IPS-18a (cell line): ENCODE measurements around the gene ERGIC3.

ENCODE experiments used
- H3K27ac ChIP-seq: one replicate; pipeline ENCODE4 v1.5.1; 2013; ENCODE audit warnings: low read length
- H3K27me3 ChIP-seq: one replicate; pipeline ENCODE4 v1.6.1; 2013; ENCODE audit warnings: mild to moderate bottlenecking, low read length; ENCODE audit not compliant: control insufficient read depth, insufficient read depth
- H3K36me3 ChIP-seq: one replicate; pipeline ENCODE4 v1.6.1; 2013; ENCODE audit warnings: low read depth, low read length; ENCODE audit not compliant: control insufficient read depth
- H3K4me1 ChIP-seq: one replicate; pipeline ENCODE4 v1.6.1; 2013; ENCODE audit warnings: low read depth, low read length; ENCODE audit not compliant: control insufficient read depth
- H3K4me3 ChIP-seq: one replicate; pipeline ENCODE4 v1.5.1; 2013; ENCODE audit warnings: low read length
- H3K9ac ChIP-seq: one replicate; pipeline ENCODE4 v1.6.1; 2013; ENCODE audit warnings: mild to moderate bottlenecking, low read length, moderate library complexity
- H3K9me3 ChIP-seq: one replicate; pipeline ENCODE4 v1.6.1; 2013; ENCODE audit warnings: low read depth, low read length; ENCODE audit not compliant: control insufficient read depth

The ERGIC3 gene

DNA sequence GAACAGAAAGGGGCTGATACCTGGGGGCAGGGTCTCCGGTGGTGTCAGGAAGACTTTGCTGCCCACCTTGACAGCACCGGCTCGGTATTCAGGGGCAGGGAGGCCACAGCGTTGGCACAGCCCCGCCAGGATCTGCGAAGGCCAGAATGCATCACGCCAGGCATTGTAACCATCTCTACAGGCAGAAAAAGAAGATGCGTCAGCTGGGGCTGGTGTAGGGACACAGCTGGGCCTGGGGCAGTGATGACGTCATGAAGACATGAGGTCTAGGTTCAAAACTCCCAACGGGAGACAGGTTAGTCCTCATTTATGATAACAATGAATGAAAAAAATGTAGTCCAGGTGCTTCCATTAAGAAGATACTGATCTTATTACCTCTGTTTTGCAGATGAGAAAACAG lies 22.0 kb downstream of the ERGIC3 start:
- Histone ChIP-seq H3K9ac (no peak overlapping the region), H3K4me1 (no peaks in the 10 kb centered on the region), H3K27me3 (no peaks in the 10 kb centered on the region), H3K4me3 (no peak overlapping the region), H3K36me3 (no peaks in the 10 kb centered on the region), H3K27ac (no peak overlapping the region), H3K9me3 (no peaks in the 10 kb centered on the region)

DNA sequence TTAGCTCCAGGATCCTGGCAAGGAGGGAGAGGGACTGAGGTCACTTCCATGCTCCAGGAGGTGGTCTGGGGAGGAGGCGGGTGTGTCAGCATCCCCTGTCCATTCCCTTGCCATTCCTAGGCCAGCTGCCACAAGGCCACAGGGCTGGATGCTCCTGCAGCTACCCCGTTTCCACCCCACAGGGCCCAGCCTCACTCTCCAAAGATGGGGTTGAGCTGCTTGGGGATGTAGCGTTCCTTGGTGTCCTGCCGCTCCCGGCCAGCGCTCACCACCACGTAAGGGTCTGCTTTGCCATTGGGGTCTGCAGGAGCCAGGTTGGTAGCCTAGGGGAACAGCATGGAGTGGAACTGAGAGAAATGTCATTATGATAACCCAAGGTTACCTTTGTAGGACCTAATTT lies 23.0 kb downstream of the ERGIC3 start:
- Histone ChIP-seq H3K27ac (no peak overlapping the region), H3K36me3 (no peaks in the 10 kb centered on the region), H3K27me3 (no peaks in the 10 kb centered on the region), H3K4me3 (no peak overlapping the region), H3K9ac (no peak overlapping the region), H3K9me3 (no peaks in the 10 kb centered on the region), H3K4me1 (no peaks in the 10 kb centered on the region)

DNA sequence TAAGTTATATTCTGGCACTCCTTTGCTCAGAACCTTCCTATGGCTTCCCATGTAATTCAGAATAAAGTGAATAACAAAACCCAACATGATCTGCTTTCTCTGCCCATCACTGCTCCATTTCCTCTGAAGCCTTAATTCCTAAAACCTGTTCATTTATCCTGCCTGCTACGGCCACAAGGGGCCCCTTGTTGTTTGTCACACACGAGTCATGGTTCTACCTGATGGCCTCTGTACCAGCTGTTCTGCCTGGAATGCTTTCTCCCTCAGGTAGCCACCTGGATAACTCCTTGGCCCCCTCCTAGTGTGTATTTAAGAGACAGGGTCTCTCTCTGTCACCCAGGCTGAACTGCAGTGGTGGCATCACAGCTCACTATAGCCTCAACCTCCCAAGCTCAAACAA lies 26.8 kb downstream of the ERGIC3 start:
- no peak overlapping the region for H3K27ac ChIP-seq
- H3K9ac ChIP-seq = no peak overlapping the region
- no peaks in the 10 kb centered on the region for H3K4me1 ChIP-seq
- H3K9me3 ChIP-seq = no peaks in the 10 kb centered on the region
- no peaks in the 10 kb centered on the region for H3K36me3 ChIP-seq
- no peak overlapping the region for H3K4me3 ChIP-seq
- no peaks in the 10 kb centered on the region for H3K27me3 ChIP-seq

DNA sequence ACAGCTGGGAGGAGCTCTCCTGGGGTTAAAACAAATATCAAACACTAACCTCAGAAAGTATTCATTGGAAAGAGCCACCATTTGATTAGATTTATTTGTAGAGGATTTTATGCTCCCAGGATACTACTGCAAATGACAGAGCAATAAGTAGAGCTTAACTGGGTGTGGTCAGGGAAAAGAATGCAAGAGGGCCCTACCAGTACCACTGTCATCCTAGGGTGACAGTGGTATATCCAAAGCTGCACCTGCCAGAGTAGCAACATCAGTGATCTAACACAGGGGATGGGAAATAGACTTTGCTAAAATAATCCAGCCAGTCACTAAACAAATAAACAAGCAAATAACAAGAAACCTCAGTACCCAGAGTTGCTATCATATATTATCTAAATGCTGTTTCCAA lies 29.7 kb downstream of the ERGIC3 start:
- no peak overlapping the region for H3K27ac ChIP-seq
- no peaks in the 10 kb centered on the region for H3K36me3 ChIP-seq
- no peaks in the 10 kb centered on the region for H3K4me1 ChIP-seq
- H3K9me3 ChIP-seq = no peaks in the 10 kb centered on the region
- no peak overlapping the region for H3K9ac ChIP-seq
- H3K27me3 ChIP-seq = no peaks in the 10 kb centered on the region
- no peak overlapping the region for H3K4me3 ChIP-seq

DNA sequence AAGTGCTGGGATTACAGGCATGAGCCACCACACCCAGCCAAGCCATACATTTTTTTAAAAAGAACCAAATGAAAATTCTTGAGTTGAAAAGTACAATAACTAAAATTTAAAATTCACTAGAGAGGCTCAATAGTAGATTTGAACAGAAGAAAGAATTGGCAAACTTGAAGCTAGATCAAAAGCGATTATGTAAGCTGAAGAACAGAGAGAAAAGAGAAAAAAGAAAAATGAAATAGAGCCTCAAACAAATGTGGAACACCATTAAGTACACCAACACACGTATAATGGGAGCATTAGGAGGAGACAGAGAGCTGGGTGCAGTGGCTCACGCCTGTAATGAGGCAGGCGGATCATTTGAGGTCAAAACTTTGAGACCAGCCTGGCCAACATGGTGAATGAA lies 31.0 kb downstream of the ERGIC3 start:
- Histone ChIP-seq H3K9ac (no peak overlapping the region), H3K36me3 (no peaks in the 10 kb centered on the region), H3K27ac (no peak overlapping the region), H3K4me1 (no peaks in the 10 kb centered on the region), H3K27me3 (no peaks in the 10 kb centered on the region), H3K4me3 (no peak overlapping the region), H3K9me3 (no peaks in the 10 kb centered on the region)

DNA sequence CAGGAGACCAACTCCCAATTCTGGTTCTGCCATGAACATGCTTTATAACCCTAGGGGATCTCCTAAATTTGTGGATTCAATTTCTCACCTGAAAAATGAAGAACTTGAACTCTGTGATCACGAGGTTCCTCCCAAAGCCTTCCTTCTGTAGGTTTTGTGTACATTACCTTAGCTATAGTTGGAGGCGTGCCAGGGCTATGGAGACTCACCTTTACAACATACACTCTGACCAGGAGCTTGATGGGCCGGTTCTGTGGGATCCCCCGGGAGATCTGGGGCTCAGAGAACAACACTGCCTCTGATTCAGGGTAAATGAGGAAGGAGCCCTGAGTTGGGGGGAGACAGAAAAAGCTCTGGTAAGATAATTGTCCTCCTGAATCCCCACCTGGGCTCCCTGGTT lies 34.1 kb downstream of the ERGIC3 start:
- Histone ChIP-seq H3K9ac (no peak overlapping the region), H3K4me1 (no peaks in the 10 kb centered on the region), H3K27ac (no peak overlapping the region), H3K27me3 (no peaks in the 10 kb centered on the region), H3K4me3 (no peak overlapping the region), H3K36me3 (no peaks in the 10 kb centered on the region), H3K9me3 (no peaks in the 10 kb centered on the region)

DNA sequence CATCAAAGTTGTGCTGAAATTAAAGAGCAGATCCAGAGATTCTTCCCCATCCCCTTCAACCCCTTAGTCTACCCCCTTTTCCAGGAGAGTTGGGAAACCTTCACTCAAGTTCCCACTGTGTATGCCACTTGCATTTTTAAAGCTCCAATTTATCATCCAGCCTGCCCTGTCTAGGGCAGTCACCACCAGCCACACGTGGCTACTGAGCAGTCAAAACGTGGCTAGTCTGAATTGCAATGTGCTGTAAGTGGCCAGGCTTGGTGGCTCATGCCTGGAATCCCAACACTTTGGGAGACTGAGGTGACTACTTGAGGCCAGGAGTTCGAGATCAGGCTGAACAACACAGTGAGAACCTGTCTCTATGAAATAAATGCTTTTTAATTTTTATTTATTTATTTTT lies 34.9 kb downstream of the ERGIC3 start:
- Histone ChIP-seq H3K4me1 (no peaks in the 10 kb centered on the region), H3K9ac (no peak overlapping the region), H3K27ac (no peak overlapping the region)

DNA sequence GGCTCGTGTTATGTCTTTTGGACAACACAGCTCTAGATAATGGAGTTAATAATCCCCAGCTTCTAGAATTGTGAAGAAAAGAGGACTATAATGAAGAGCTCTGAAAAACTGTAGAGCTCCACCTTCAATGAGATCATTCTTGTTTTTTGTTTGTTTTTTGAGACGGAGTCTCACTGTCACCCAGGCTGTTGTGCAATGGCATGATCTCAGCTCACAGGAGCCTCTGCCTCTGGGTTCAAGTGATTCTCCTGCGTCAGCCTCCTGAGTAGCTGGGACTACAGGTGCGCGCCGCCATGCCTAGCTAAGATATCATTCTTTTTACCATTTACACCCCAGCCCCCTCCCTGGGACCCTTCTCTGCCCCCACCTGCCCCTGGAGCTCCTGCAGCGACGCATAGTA lies 36.6 kb downstream of the ERGIC3 start:
- no peaks in the 10 kb centered on the region for H3K9me3 ChIP-seq

More for the DNA sequence above, 34.9 kb downstream of the ERGIC3 start:
- Histone ChIP-seq H3K27me3 (no peaks in the 10 kb centered on the region), H3K36me3 (no peaks in the 10 kb centered on the region), H3K9me3 (no peaks in the 10 kb centered on the region), H3K4me3 (no peak overlapping the region)

DNA sequence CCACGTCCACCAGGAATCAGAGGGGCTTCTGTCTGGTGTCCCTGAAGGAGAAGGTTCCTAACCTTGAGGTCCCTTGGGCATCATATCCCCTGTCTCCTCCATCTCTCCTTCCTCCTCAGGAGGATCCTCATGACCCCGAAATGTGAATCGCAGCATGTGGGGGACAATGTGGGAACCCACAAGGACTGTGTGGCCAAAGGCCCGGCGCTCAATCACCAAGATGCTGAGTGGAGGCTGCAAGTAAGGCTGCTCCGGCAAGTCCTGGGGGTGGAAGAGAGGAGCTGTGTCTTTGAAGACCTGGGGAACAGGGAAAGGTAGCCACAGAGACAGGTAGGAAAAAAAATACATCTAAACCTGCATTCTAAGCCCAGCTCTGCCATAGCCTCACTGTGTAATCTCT lies 37.3 kb downstream of the ERGIC3 start:
- Histone ChIP-seq H3K9ac (no peak overlapping the region), H3K9me3 (no peaks in the 10 kb centered on the region), H3K27me3 (no peaks in the 10 kb centered on the region), H3K27ac (no peak overlapping the region), H3K4me3 (no peak overlapping the region), H3K4me1 (no peaks in the 10 kb centered on the region), H3K36me3 (no peaks in the 10 kb centered on the region)

More for the DNA sequence above, 36.6 kb downstream of the ERGIC3 start:
- no peaks in the 10 kb centered on the region for H3K4me1 ChIP-seq
- no peaks in the 10 kb centered on the region for H3K36me3 ChIP-seq
- H3K27ac ChIP-seq = no peak overlapping the region
- no peak overlapping the region for H3K4me3 ChIP-seq
- H3K27me3 ChIP-seq = no peaks in the 10 kb centered on the region
- H3K9ac ChIP-seq = no peak overlapping the region

DNA sequence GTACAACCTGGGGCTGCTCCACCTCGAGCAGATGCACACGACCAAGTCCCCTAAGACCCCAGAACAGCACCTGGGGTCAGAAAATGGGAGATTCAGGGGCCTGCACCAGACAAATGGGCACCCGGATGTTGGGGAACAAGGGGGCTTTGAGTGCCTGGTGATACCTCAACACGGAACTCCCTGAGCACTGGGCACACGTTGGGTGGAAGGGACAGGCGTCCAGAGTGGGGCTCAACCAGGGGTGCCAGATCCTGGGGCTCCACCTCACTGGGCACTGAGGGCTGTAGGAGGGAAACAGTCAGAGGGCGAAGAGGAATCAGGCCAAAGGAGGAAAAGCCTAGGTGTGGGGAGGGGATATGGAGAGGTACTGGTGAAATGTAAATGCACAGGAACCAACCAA lies 40.3 kb downstream of the ERGIC3 start:
- Histone ChIP-seq H3K9me3 (no peaks in the 10 kb centered on the region), H3K27ac (no peak overlapping the region), H3K4me1 (no peaks in the 10 kb centered on the region), H3K4me3 (no peak overlapping the region), H3K9ac (no peak overlapping the region), H3K36me3 (no peaks in the 10 kb centered on the region), H3K27me3 (no peaks in the 10 kb centered on the region)

DNA sequence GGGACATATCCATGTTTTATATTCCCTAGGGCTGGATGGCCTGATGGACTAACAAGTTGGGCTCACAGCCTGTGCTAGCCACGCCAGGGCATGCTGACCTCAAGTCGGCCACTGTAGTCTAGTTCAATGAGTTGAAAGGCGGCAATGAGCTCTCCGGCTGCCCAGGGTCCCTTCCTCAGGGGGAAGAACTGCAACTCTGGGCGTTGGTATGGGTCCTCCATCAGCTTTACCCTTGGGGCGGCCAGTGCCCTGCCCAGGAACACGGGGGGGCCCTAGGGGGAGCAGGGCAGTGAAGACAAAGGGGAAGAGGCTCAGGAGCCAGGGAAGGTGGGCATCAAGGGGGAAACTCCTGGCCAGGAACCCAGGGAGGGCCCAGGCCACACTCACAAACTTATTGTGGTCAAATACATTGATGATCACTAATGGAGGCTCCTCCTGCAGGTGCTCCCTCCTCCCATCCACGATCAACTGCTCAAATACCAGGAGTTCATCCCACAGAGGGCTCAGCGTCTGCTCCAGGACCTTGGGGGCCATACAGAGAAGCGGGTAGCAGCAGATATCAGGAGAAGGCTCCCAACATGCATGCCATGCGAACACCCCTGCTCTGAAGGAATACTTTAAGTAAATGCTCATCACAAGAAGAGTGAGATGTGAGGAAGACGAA lies 41.0 kb downstream of the ERGIC3 start:
- Histone ChIP-seq H3K4me3 (no peak overlapping the region), H3K9me3 (no peaks in the 10 kb centered on the region), H3K36me3 (no peaks in the 10 kb centered on the region), H3K9ac (no peak overlapping the region), H3K27me3 (no peaks in the 10 kb centered on the region), H3K4me1 (no peaks in the 10 kb centered on the region), H3K27ac (no peak overlapping the region)

DNA sequence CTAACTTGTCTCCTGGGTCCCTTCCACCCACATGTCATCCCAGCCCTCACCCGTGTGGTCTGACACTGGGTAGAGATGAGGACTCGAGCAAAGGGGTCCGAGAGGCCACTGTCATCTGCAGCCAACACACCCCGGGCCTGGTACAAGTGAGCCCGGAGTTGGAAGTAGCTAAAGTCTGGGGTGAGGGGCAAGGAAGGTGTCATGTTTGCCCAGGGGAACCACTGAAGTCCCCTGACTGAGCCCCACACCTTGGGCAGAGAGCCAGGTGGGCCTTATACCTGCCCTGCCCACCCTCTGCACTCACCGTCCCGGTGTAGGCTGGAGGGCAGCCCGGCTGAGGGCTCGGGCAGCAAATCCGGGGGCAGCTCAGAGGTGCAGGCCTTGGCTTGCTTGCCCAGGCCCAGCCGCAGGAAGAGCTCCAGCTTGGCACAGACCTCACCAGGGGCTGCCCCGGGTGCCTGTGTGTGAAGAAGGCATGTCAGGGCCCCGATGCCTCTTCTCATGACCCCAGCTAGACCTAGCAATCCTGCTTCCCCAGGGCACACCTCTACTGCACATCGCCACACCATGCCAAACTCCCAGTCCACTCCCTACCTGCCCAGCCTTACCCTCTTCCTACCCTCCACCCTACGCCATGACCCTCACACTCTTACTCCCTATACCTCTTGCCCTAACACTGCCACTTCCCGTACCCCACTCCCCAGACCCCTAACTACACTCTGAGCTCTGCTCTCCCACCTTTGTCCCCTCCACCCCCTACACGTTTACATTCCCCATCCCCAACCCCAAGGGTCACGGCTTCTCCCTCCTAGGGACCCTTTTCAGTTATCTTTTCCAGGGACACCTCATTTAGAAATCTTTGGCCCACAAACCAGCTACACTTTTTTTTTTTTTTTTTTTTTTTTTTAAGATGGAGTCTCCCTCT lies 42.0 kb downstream of the ERGIC3 start:
- Histone ChIP-seq H3K27ac (no peak overlapping the region), H3K4me1 (no peaks in the 10 kb centered on the region), H3K9me3 (no peaks in the 10 kb centered on the region), H3K27me3 (no peaks in the 10 kb centered on the region), H3K36me3 (no peaks in the 10 kb centered on the region), H3K9ac (no peak overlapping the region), H3K4me3 (no peak overlapping the region)
